GM20431 (cell line): ENCODE data around the gene RAP1GAP2.

Experiments used
- in situ Hi-C: fragments of 300-500 bp; cut with MseI, MboI; formaldehyde crosslinking; loops from one replicate; pipeline ENCODE4 v1.15.0; 2020; ENCODE audit warnings: low sequenced_read_pairs; ENCODE audit not compliant: unreplicated experiment

Gene RAP1GAP2

GRCh38 chr17:3003296-3004149 lies 207.3 kb downstream of the RAP1GAP2 start:
- in situ Hi-C loops, result loop anchor here (25.0 kb wide), 1 partner anchor 141 kb away; no protein-coding TSS in a partner anchor

- in situ Hi-C loops, result loop anchor here (25.0 kb wide), 1 partner anchor 142 kb away; no protein-coding TSS in a partner anchor
These were observed 208.0 kb downstream of the RAP1GAP2 start for GRCh38 chr17:3004150-3004801.

GRCh38 chr17:3004925-3005324 lies 208.7 kb downstream of the RAP1GAP2 start:
- in situ Hi-C loops, result loop anchor here (25.0 kb wide), 1 partner anchor 143 kb away; no protein-coding TSS in a partner anchor

GRCh38 chr17:3005696-3006095 lies 209.5 kb downstream of the RAP1GAP2 start:
- in situ Hi-C loops, result loop anchor here (25.0 kb wide), 1 partner anchor 143 kb away; no protein-coding TSS in a partner anchor

- in situ Hi-C loops, result loop anchor here (25.0 kb wide), 1 partner anchor 144 kb away; no protein-coding TSS in a partner anchor
These were observed 210.6 kb downstream of the RAP1GAP2 start for GRCh38 chr17:3006801-3007200.

GRCh38 chr17:3007651-3008121 lies 211.4 kb downstream of the RAP1GAP2 start:
- in situ Hi-C loops, result loop anchor here (25.0 kb wide), 1 partner anchor 145 kb away; no protein-coding TSS in a partner anchor

GRCh38 chr17:3008336-3009288 lies 212.4 kb downstream of the RAP1GAP2 start:
- in situ Hi-C loops, result loop anchor here (25.0 kb wide), 1 partner anchor 146 kb away; no protein-coding TSS in a partner anchor

- in situ Hi-C loops, result loop anchor here (25.0 kb wide), 1 partner anchor 147 kb away; no protein-coding TSS in a partner anchor
These were observed 213.2 kb downstream of the RAP1GAP2 start for GRCh38 chr17:3009411-3009920.

GRCh38 chr17:3011891-3012290 lies 215.7 kb downstream of the RAP1GAP2 start:
- in situ Hi-C loops, result loop anchor here (25.0 kb wide), 1 partner anchor 150 kb away; no protein-coding TSS in a partner anchor

GRCh38 chr17:3012926-3013581 lies 216.8 kb downstream of the RAP1GAP2 start:
- in situ Hi-C loops, result loop anchor here (25.0 kb wide), 1 partner anchor 151 kb away; no protein-coding TSS in a partner anchor

- in situ Hi-C loops, result loop anchor here (25.0 kb wide), 1 partner anchor 154 kb away; no protein-coding TSS in a partner anchor
These were observed 219.7 kb downstream of the RAP1GAP2 start for GRCh38 chr17:3015890-3016289.

- in situ Hi-C loops, result loop anchor here (25.0 kb wide), 1 partner anchor 156 kb away; no protein-coding TSS in a partner anchor
These were observed 221.7 kb downstream of the RAP1GAP2 start for GRCh38 chr17:3017936-3018335.

GRCh38 chr17:3019761-3020160 lies 223.5 kb downstream of the RAP1GAP2 start:
- in situ Hi-C loops, result loop anchor here (25.0 kb wide), 1 partner anchor 157 kb away; no protein-coding TSS in a partner anchor

- in situ Hi-C loops, result loop anchor here (25.0 kb wide), 1 partner anchor 158 kb away; no protein-coding TSS in a partner anchor
These were observed 224.1 kb downstream of the RAP1GAP2 start for GRCh38 chr17:3020381-3020780.

GRCh38 chr17:3022197-3022596 lies 226.0 kb downstream of the RAP1GAP2 start:
- in situ Hi-C loops, result loop anchor here (25.0 kb wide), 1 partner anchor 160 kb away; no protein-coding TSS in a partner anchor

- in situ Hi-C loops, result loop anchor here (25.0 kb wide), 1 partner anchor 162 kb away; no protein-coding TSS in a partner anchor
These were observed 228.1 kb downstream of the RAP1GAP2 start for GRCh38 chr17:3024346-3024745.

- in situ Hi-C loops, result no loop called here
These were observed 229.3 kb downstream of the RAP1GAP2 start for GRCh38 chr17:3025421-3026124.
